LNCAP (cell line): ENCODE results near the gene C1QTNF2.

ENCODE experiments used
- CTCF ChIP-seq: fragments of 450-650 bp; IDR thresholded peaks from 2 replicates; pipeline ENCODE4 v1.5.1; 2017; ENCODE audit warnings: mild to moderate bottlenecking

Gene C1QTNF2

GRCh38 chr5:160341309-160341870 is 29.0 kb downstream of the C1QTNF2 start:
- no peak for TF ChIP-seq CTCF

- no peak for TF ChIP-seq CTCF
Observed at GRCh38 chr5:160339406-160340130, 30.9 kb downstream of the C1QTNF2 start.

- TF ChIP-seq CTCF, result no peak
Observed at GRCh38 chr5:160333721-160334120, 36.7 kb downstream of the C1QTNF2 start.

- no peak for TF ChIP-seq CTCF
Observed at GRCh38 chr5:160330212-160330611, 40.2 kb downstream of the C1QTNF2 start.

- TF ChIP-seq CTCF, result no peak
Observed at GRCh38 chr5:160327818-160328217, 42.6 kb downstream of the C1QTNF2 start.

GRCh38 chr5:160326981-160327380 is 43.4 kb downstream of the C1QTNF2 start:
- no peak for TF ChIP-seq CTCF

GRCh38 chr5:160325716-160326115 is 44.7 kb downstream of the C1QTNF2 start:
- no peak for TF ChIP-seq CTCF
